AG04450 (cell line): ENCODE data around the gene TAF12. TPM values are rescaled to one million over a fixed set of nuclear protein-coding genes. Genes with fewer than 3 reads are reported as not detected.
"Not testable (repeated sequence)": the region's sequence is repeated elsewhere in the genome, so short reads cannot be mapped to it uniquely, and the experiment has no call there.

Experiments used
- CTCF ChIA-PET: fragments of 300-600, 350-600 bp; formaldehyde crosslinking; extraction: SDS; loops from one replicate; lab custom pipeline; 2022; ENCODE audit warnings: antibody characterized with exemption, inconsistent platforms; lab: Charles Lee
- POLR2A ChIA-PET: fragments of 350-600 bp; formaldehyde crosslinking; extraction: SDS; loops from one replicate; lab custom pipeline; 2021; ENCODE audit warnings: antibody characterized with exemption, inconsistent platforms; lab: Yijun Ruan, JAX
- DNase-seq: peaks from one replicate; pipeline ENCODE4 v3.0.0-alpha.2; 2011; ENCODE audit warnings: low read depth, low spot score
- H3K27ac ChIP-seq: one replicate; pipeline ENCODE4 v1.5.1; 2012; ENCODE audit warnings: low read depth, low read length, control low read depth
- H3K27me3 ChIP-seq: one replicate; pipeline ENCODE4 v1.6.0; 2012; ENCODE audit warnings: low read length; ENCODE audit not compliant: control insufficient read depth, insufficient read depth
- H3K4me3 ChIP-seq: 2 replicates; pipeline ENCODE4 v1.5.1; 2011; ENCODE audit warnings: mild to moderate bottlenecking, low read depth, low read length, control low read depth
- H3K9me3 ChIP-seq: 2 replicates; pipeline ENCODE4 v1.5.1; 2012; ENCODE audit warnings: low read length; ENCODE audit not compliant: control insufficient read depth, insufficient read depth
- polyA plus RNA-seq: library from polyadenylated mRNA; depleted of rRNA; stranded (reverse); fragments of >200 nt; gene quantifications from 2 replicates; pipeline ENCODE4 v1.2.3, GENCODE V29; 2011
- TF ChIP-seq, protein P1 (sequence below): IDR thresholded peaks from 2 replicates; pipeline ENCODE4 v1.5.1; 2011; ENCODE audit warnings: low read depth, low read length, control low read depth, inconsistent platforms

The TAF12 gene
- polyA plus RNA-seq, 1 experiment = 54.2 TPM

DNA sequence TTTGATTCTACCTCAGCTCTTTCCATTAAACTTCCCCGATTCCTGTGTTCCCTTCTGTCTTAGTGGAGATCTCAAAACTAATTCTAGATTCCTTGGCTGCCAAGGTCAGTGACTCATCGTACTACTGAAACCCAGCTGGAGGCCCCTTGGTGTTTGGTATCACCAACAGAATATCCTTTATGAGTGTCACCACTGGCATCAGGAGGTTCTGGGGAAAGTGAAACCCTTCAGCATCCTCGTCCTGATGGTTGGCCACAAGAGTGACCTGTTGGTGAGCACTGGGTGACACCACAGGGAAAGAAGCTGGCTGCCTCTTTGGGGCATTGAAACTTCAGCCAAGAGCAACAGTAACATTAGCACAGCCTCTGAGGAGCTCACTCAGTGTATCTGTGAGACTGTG is 41.2 kb downstream of the TAF12 start:
- Histone ChIP-seq H3K27ac (peak overlapping the region; percentile 85), H3K4me3 (no peak overlapping the region), H3K27me3 (no peaks in the 10 kb centered on the region), H3K9me3 (no peaks in the 10 kb centered on the region)
- POLR2A ChIA-PET = interaction anchor here (0.6 to 4.2 kb wide), 12 partner anchors 11 to 353 kb away, joined by 3 to 95 read pairs (median 5); partner anchors contain the start of genes TRNAU1AP and YTHDF2
- CTCF ChIA-PET = interaction anchor here (0.7 to 5.4 kb wide), 13 partner anchors 9 to 510 kb away, joined by 3 to 57 read pairs (median 7); partner anchors contain the start of gene YTHDF2
- peak; percentile 78 for DNase-seq
- TF ChIP-seq, protein P1, sequence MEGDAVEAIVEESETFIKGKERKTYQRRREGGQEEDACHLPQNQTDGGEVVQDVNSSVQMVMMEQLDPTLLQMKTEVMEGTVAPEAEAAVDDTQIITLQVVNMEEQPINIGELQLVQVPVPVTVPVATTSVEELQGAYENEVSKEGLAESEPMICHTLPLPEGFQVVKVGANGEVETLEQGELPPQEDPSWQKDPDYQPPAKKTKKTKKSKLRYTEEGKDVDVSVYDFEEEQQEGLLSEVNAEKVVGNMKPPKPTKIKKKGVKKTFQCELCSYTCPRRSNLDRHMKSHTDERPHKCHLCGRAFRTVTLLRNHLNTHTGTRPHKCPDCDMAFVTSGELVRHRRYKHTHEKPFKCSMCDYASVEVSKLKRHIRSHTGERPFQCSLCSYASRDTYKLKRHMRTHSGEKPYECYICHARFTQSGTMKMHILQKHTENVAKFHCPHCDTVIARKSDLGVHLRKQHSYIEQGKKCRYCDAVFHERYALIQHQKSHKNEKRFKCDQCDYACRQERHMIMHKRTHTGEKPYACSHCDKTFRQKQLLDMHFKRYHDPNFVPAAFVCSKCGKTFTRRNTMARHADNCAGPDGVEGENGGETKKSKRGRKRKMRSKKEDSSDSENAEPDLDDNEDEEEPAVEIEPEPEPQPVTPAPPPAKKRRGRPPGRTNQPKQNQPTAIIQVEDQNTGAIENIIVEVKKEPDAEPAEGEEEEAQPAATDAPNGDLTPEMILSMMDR = no peak

DNA sequence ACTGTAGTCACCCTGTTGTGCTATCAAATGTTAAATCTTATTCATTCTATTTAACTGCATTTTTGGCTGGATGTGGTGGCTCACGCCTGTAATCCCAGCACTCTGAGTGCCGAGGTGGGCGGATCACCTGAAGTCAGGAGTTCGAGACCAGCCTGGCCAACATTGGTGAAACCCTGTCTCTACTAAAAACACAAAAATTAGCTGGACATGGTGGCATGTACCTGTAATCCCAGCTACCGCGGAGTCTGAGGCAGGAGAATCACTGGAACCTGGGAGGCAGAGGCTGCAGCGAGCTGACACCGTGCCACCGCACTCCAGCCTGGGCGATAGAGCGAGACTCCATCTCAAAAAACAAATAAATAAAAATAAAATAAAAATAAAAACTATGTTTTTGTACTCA is 46.6 kb downstream of the TAF12 start:
- H3K9me3 ChIP-seq, H3K27ac ChIP-seq, DNase-seq, H3K27me3 ChIP-seq, H3K4me3 ChIP-seq: not testable (repeated sequence)
- ChIA-PET CTCF (interaction anchor here (0.7 to 1.0 kb wide), 2 partner anchors 15 to 347 kb away, joined by 3 read pairs; no protein-coding TSS in a partner anchor), POLR2A (interaction anchor here (0.6 to 1.4 kb wide), 3 partner anchors 15 to 83 kb away, joined by 3 to 22 read pairs (median 5); no protein-coding TSS in a partner anchor)

DNA sequence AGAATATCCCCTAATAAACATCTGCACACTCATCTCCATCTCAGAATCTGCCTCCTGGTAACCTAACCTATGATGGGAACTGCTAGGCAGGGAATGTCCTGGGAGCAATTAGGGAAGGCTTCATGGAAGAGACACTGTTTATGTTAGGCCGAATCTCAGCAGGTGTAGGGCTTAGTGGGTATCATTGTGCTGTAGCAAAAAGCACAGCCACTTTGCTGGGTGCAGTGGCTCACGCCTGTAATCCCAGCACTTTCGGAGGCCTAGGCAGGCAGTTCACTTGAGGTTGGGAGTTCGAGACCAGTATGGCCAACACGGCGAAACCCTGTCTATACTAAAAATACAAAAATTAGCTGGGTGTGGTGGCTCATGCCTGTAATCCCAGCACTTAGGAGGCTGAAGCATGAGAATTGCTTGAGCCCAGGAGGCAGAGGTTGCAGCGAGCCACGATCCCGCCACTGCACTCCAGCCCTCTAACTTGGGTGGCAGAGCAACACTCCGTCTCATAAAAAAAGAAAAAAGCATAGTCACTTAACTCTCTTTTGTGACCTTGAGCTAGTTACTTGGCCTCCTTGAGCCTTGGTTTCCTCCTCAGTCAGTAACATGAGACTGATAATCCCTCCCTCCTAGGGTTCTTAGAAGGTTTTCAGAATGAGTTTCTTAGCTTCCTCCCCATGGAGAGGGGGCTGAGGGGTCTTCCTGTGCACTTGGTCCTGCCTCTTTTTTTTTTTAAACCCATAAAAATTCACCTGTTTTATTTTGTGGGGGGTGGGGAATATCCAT is 47.3 kb downstream of the TAF12 start:
- POLR2A ChIA-PET = interaction anchor here (0.6 kb wide), 1 partner anchor 14 kb away, joined by 3 read pairs; no protein-coding TSS in a partner anchor
- H3K27me3 ChIP-seq = no peaks in the 10 kb centered on the region
- H3K9me3 ChIP-seq = no peaks in the 10 kb centered on the region; the same call in 1 of the 2 replicates
- H3K4me3 ChIP-seq = no peak overlapping the region
- CTCF ChIA-PET = interaction anchor here (1.0 kb wide), 1 partner anchor 347 kb away, joined by 3 read pairs; no protein-coding TSS in a partner anchor
- no peak for DNase-seq
- no peak overlapping the region for H3K27ac ChIP-seq
- TF ChIP-seq, protein P1 = no peak

DNA sequence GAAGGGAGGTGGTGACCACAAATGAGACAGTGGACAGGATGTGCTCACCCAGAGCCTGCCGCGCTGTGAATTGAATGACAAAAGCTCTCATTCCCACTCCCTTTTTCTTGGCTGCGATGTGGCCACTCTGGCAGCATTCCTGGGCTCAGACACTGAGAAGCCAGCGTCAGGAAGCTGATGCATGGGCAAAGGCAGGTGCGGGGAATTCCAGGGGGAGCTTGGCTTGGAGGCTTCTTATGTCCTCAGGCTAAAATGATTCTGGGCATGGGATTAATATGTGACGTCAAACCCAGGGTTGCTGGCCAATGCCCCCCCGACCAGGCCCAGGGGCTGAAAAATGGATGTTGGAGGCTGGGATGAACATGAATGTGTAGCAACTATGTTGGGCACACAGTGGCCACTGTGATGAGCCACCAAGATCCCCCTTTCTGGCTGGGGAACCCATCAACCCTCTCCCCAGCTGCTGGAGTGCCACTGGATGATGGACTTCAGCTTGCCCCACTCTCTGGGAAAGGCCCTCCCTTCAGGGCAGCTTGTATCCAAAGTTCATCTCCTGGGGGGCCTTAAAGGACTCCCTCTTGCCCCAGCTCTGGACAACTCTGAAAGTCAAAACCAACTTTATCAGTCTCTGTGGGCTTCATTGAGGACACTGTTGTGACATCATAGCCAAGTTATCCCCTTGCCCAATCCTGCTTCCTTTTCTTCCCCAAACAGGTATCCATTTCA is 48.0 kb downstream of the TAF12 start:
- POLR2A ChIA-PET = interaction anchor here (0.6 kb wide), 1 partner anchor 13 kb away, joined by 3 read pairs; no protein-coding TSS in a partner anchor
- H3K9me3 ChIP-seq, CTCF ChIA-PET, DNase-seq, H3K27me3 ChIP-seq, H3K27ac ChIP-seq, H3K4me3 ChIP-seq: not testable (repeated sequence)

DNA sequence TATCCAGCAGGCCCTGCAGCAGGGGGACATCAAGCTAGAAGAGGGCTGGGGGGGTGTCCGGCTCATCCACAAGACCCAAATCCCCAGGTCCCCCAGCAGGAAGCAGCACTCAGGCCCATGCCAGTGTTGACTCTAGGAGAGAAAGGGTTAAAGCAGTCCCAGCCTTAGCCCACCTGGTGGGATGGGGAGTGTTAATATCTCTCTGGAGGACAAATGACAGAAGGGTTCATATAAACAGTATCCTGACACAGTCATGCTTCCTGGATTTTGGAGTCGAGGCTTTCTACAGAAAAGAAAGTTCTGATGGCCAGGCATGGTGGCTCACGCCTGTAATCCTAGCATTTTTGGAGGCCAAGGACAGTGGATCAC is 48.9 kb downstream of the TAF12 start:
- H3K27me3 ChIP-seq, POLR2A ChIA-PET, H3K4me3 ChIP-seq, DNase-seq, H3K9me3 ChIP-seq, H3K27ac ChIP-seq, CTCF ChIA-PET: not testable (repeated sequence)

DNA sequence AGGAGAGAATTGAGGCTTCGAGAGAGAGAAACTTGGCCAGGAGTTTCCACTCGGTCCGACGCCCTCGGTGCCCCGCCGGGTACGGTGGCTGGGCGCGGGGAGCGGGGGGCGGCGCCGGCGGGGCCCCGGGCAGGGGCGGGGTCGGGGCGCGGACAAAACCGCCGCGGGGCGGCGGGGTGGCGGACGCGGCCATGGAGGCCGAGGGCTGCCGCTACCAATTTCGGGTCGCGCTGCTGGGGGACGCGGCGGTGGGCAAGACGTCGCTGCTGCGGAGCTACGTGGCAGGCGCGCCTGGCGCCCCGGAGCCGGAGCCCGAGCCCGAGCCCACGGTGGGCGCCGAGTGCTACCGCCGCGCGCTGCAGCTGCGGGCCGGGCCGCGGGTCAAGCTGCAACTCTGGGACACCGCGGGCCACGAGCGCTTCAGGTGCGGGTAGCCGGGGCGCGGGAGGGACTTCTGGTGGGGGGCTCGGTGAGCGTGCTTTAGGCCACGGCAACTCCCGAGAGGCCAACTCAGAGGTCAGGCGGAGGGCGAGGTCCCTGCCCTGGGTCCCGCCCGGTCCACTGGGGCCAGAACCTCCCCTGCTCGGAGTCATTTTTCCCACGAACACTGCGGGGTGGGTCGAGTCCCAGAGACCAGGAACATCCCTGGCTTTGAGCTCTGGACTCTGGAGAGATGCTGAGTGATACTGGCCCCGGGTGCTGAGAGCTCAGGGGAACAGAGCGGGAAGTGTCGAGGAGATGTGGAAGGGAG is 50.4 kb downstream of the TAF12 start:
- ChIA-PET CTCF (interaction anchor here (0.9 kb wide), 1 partner anchor 9 kb away, joined by 3 read pairs; no protein-coding TSS in a partner anchor), POLR2A (interaction anchor here (1.5 to 1.6 kb wide), 2 partner anchors 11 to 13 kb away, joined by 4 to 17 read pairs; no protein-coding TSS in a partner anchor)
- Histone ChIP-seq H3K27me3 (no peaks in the 10 kb centered on the region), H3K27ac (no peak overlapping the region), H3K4me3 (peak overlapping the region; percentile 60), H3K9me3 (no peaks in the 10 kb centered on the region; the same call in 1 of the 2 replicates)
- TF ChIP-seq, protein P1 = no peak
- DNase-seq = no peak
